PC-3 (cell line): ENCODE measurements around the gene CMSS1. TPM values are rescaled to one million over a fixed set of nuclear protein-coding genes. Genes with fewer than 3 reads are reported as not detected.

ENCODE experiments used
- ATAC-seq: fragments of 200-7000 bp; cut with Tn5 transposase; 2 replicates; pipeline ENCODE4 v1.9.1; 2020; ENCODE audit warnings: mild to moderate bottlenecking, moderate library complexity
- BruUV-seq: library from RNA; stranded (reverse); fragments of 400-500 nt; replicated peaks from 2 replicates; lab custom pipeline; 2021; lab: Mats Ljungman, UMichigan
- CTCF ChIA-PET: fragments of 300-600 bp; sonication (Branson Sonifier 250); formaldehyde crosslinking; loops from one replicate; lab custom pipeline; 2022; ENCODE audit warnings: antibody characterized with exemption; lab: Charles Lee
- POLR2A ChIA-PET: fragments of 300-600 bp; sonication (Branson Sonifier 250); formaldehyde crosslinking; loops from one replicate; lab custom pipeline; 2022; ENCODE audit warnings: antibody characterized with exemption; ENCODE audit not compliant: unreplicated experiment; lab: Charles Lee
- DNase-seq: peaks from one replicate; pipeline ENCODE4 v3.0.0-alpha.2; 2015
- H2AFZ ChIP-seq: fragments of 300-600 bp; sonication (generic); 2 replicates; pipeline ENCODE4 v1.6.0; 2016; ENCODE audit warnings: antibody characterized with exemption, low read length
- H3F3A ChIP-seq: fragments of 300-600 bp; sonication (generic); one replicate; pipeline ENCODE4 v1.6.0; 2017; ENCODE audit warnings: antibody characterized with exemption, low read length, control low read depth, mild to moderate bottlenecking; ENCODE audit not compliant: unreplicated experiment
- H3K27ac ChIP-seq: fragments of 300-600 bp; sonication (generic); 2 replicates; pipeline ENCODE4 v1.5.1; 2016; ENCODE audit warnings: mild to moderate bottlenecking, low read length
- H3K27me3 ChIP-seq: fragments of 300-600 bp; sonication (generic); 2 replicates; pipeline ENCODE4 v1.6.1; 2016; ENCODE audit warnings: low read length, mixed read lengths
- H3K36me3 ChIP-seq: fragments of 300-600 bp; sonication (generic); 2 replicates; pipeline ENCODE4 v1.6.1; 2016; ENCODE audit warnings: low read depth, mixed run types, low read length, mixed read lengths
- H3K4me1 ChIP-seq: fragments of 300-600 bp; sonication (generic); 2 replicates; pipeline ENCODE4 v1.5.1; 2016; ENCODE audit warnings: low read length; ENCODE audit not compliant: insufficient read depth
- H3K4me2 ChIP-seq: fragments of 300-600 bp; sonication (generic); 2 replicates; pipeline ENCODE4 v1.6.0; 2016; ENCODE audit warnings: low read length
- H3K4me3 ChIP-seq: fragments of 300-600 bp; sonication (generic); 2 replicates; pipeline ENCODE4 v1.5.1; 2016; ENCODE audit warnings: mild to moderate bottlenecking, low read length, mixed read lengths
- H3K79me2 ChIP-seq: fragments of 300-600 bp; sonication (generic); 2 replicates; pipeline ENCODE4 v1.6.1; 2017; ENCODE audit warnings: low read length, mixed read lengths
- H3K9ac ChIP-seq: fragments of 300-600 bp; sonication (generic); 2 replicates; pipeline ENCODE4 v1.6.0; 2016; ENCODE audit warnings: mild to moderate bottlenecking, low read length
- H3K9me2 ChIP-seq: fragments of 300-600 bp; sonication (generic); replicated peaks from 2 replicates; pipeline ENCODE4 v1.6.1; 2016; ENCODE audit warnings: mixed run types, low read length, mixed read lengths
- H3K9me3 ChIP-seq: fragments of 300-600 bp; sonication (generic); 2 replicates; pipeline ENCODE4 v1.6.1; 2016; ENCODE audit warnings: low read length, mixed read lengths
- H4K20me1 ChIP-seq: fragments of 300-600 bp; sonication (generic); 2 replicates; pipeline ENCODE4 v1.6.1; 2016; ENCODE audit warnings: low read length, mixed read lengths
- EZH2 ChIP-seq: fragments of 300-600 bp; sonication (generic); IDR thresholded peaks from one replicate; pipeline ENCODE4 v1.6.1; 2017; ENCODE audit warnings: antibody characterized with exemption, mild to moderate bottlenecking, low read length; ENCODE audit not compliant: unreplicated experiment
- EZH2phosphoT487 ChIP-seq: fragments of 300-600 bp; sonication (generic); IDR thresholded peaks from 2 replicates; pipeline ENCODE4 v1.6.1; 2018; ENCODE audit warnings: mild to moderate bottlenecking, antibody characterized with exemption, low read length, borderline replicate concordance
- intact Hi-C: fragments of 100-400 bp; cut with micrococcal nuclease; formaldehyde crosslinking; loops from 2 replicates; pipeline ENCODE4 v1.9.0; 2023
- total RNA-seq: library from RNA; depleted of rRNA; stranded (reverse); fragments of >200 nt; gene quantifications from 2 replicates; pipeline ENCODE4 v1.2.3, GENCODE V29; 2014
- TF ChIP-seq, protein P1 (sequence below): fragments of 300-600 bp; sonication (generic); conservative IDR thresholded peaks from 2 replicates; pipeline ENCODE4 v1.5.1; 2017; ENCODE audit warnings: antibody characterized with exemption, low read depth, mild to moderate bottlenecking, low read length

The CMSS1 gene
- total RNA-seq, 1 experiment from 2014 or later, result 63.1 TPM

GRCh38 chr3:100072326-100073048 lies 254.8 kb downstream of the CMSS1 start:
- TF ChIP-seq, protein P1, sequence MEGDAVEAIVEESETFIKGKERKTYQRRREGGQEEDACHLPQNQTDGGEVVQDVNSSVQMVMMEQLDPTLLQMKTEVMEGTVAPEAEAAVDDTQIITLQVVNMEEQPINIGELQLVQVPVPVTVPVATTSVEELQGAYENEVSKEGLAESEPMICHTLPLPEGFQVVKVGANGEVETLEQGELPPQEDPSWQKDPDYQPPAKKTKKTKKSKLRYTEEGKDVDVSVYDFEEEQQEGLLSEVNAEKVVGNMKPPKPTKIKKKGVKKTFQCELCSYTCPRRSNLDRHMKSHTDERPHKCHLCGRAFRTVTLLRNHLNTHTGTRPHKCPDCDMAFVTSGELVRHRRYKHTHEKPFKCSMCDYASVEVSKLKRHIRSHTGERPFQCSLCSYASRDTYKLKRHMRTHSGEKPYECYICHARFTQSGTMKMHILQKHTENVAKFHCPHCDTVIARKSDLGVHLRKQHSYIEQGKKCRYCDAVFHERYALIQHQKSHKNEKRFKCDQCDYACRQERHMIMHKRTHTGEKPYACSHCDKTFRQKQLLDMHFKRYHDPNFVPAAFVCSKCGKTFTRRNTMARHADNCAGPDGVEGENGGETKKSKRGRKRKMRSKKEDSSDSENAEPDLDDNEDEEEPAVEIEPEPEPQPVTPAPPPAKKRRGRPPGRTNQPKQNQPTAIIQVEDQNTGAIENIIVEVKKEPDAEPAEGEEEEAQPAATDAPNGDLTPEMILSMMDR, result no peak
- TF ChIP-seq EZH2phosphoT487 (no peak), EZH2 (no peak)
- Histone ChIP-seq H4K20me1 (no peaks in the 10 kb centered on the region), H3K9me3 (no peaks in the 10 kb centered on the region), H3K36me3 (no peaks in the 10 kb centered on the region), H3K4me2 (no peak overlapping the region), H3K27me3 (no peaks in the 10 kb centered on the region), H3K27ac (no peak overlapping the region), H3K9me2 (no peaks in the 10 kb centered on the region), H3K4me1 (peaks cover 50% of the 10 kb centered on the region), H3K79me2 (no peaks in the 10 kb centered on the region), H3K9ac (no peak overlapping the region), H2AFZ (no peak overlapping the region), H3F3A (no peaks in the 10 kb centered on the region), H3K4me3 (no peak overlapping the region)
- peak; percentile 54 for DNase-seq
- ChIA-PET POLR2A (no interaction called here), CTCF (interaction anchor here (0.5 to 1.2 kb wide), 2 partner anchors 113 to 182 kb away, joined by 3 to 4 read pairs; no protein-coding TSS in a partner anchor)
- intact Hi-C loops, result no loop called here
- BruUV-seq, result no TSS peak
- ATAC-seq, result peak; percentile 9; the same call in 1 of the 2 replicates

- Histone ChIP-seq H3K4me2 (no peak overlapping the region), H3F3A (no peaks in the 10 kb centered on the region), H3K9me2 (no peaks in the 10 kb centered on the region), H4K20me1 (no peaks in the 10 kb centered on the region), H2AFZ (no peak overlapping the region), H3K27me3 (no peaks in the 10 kb centered on the region), H3K27ac (no peak overlapping the region), H3K4me1 (peaks cover 50% of the 10 kb centered on the region), H3K79me2 (no peaks in the 10 kb centered on the region), H3K4me3 (no peak overlapping the region), H3K9ac (no peak overlapping the region), H3K36me3 (no peaks in the 10 kb centered on the region), H3K9me3 (no peaks in the 10 kb centered on the region)
- BruUV-seq, result no TSS peak
- intact Hi-C loops, result no loop called here
- ATAC-seq (no peak), DNase-seq (no peak)
- ChIA-PET POLR2A (no interaction called here), CTCF (no interaction called here)
- TF ChIP-seq EZH2 (no peak), EZH2phosphoT487 (no peak)
- TF ChIP-seq, protein P1, result no peak
Measured at GRCh38 chr3:100073049-100073713, 255.5 kb downstream of the CMSS1 start.
